H1 (cell line): Measurements from ENCODE around the gene ACOT7. TPM values are rescaled to one million over a fixed set of nuclear protein-coding genes. Genes with fewer than 3 reads are reported as not detected.

Source experiments
- CTCF ChIA-PET: fragments of 300-600 bp; sonication (Branson Sonifier 250); formaldehyde crosslinking; loops from one replicate; lab custom pipeline; 2021; ENCODE audit not compliant: partially characterized antibody; lab: Charles Lee
- POLR2A ChIA-PET: fragments of 300-600 bp; sonication (Branson Sonifier 250); formaldehyde crosslinking; loops from one replicate; lab custom pipeline; 2021; ENCODE audit warnings: inconsistent platforms; ENCODE audit not compliant: partially characterized antibody; lab: Charles Lee
- DNase-seq, 2 experiments: peaks; one replicate each; pipeline versions ENCODE4 v3.0.0 to v3.0.0-alpha.2; 2010 to 2022; ENCODE audit warnings: low spot score in 2 of 2, low read depth in 1 of 2, mixed read lengths in 1 of 2
- FAIRE-seq: peaks from 2 replicates; lab custom pipeline; 2011; peaks lifted over from hg19 to GRCh38; lab: Jason Lieb, UNC
- H2AFZ ChIP-seq: 2 replicates; pipeline ENCODE4 v1.8.1; 2012; ENCODE audit warnings: low read length, inconsistent platforms
- H2AK5ac ChIP-seq: 2 replicates; pipeline ENCODE4 v1.6.1; 2013; ENCODE audit warnings: low read depth, low read length
- H2BK120ac ChIP-seq: replicated peaks from 2 replicates; pipeline ENCODE3; 2013; ENCODE audit warnings: low read depth, low read length, inconsistent platforms
- H2BK12ac ChIP-seq: 2 replicates; pipeline ENCODE4 v1.6.1; 2013; ENCODE audit warnings: low read depth, low read length
- H2BK15ac ChIP-seq: 2 replicates; pipeline ENCODE4 v1.6.1; 2013; ENCODE audit warnings: low read length
- H2BK20ac ChIP-seq: 2 replicates; pipeline ENCODE4 v1.6.1; 2013; ENCODE audit warnings: low read length
- H2BK5ac ChIP-seq: 2 replicates; pipeline ENCODE4 v1.6.1; 2013; ENCODE audit warnings: low read depth, low read length
- H3K14ac ChIP-seq: 2 replicates; pipeline ENCODE4 v1.6.1; 2013; ENCODE audit warnings: inconsistent platforms; ENCODE audit not compliant: insufficient read length
- H3K18ac ChIP-seq: 2 replicates; pipeline ENCODE4 v1.6.1; 2013; ENCODE audit warnings: low read length; ENCODE audit errors: extremely low read depth
- H3K23ac ChIP-seq: 2 replicates; pipeline ENCODE4 v1.6.1; 2013; ENCODE audit warnings: inconsistent platforms; ENCODE audit not compliant: insufficient read length
- H3K23me2 ChIP-seq: 2 replicates; pipeline ENCODE4 v1.6.1; 2013; ENCODE audit warnings: low read depth, low read length
- H3K27ac ChIP-seq: 2 replicates; pipeline ENCODE4 v1.6.1; 2011; ENCODE audit warnings: low read depth, low read length, inconsistent platforms
- H3K27me3 ChIP-seq, 4 experiments: replicated peaks in 1 of 4; 1 replicate in 1 of 4; 2 replicates in 3 of 4; pipeline versions ENCODE4 v1.6.1 to v1.8.1; 2011 to 2013; ENCODE audit warnings: low read length in 3 of 4, mild to moderate bottlenecking in 3 of 4, inconsistent platforms in 2 of 4, mixed read lengths in 2 of 4, moderate library complexity in 1 of 4; ENCODE audit not compliant: control insufficient read depth in 3 of 4, insufficient read depth in 3 of 4; ENCODE audit errors: extremely low read depth in 1 of 4
- H3K36me3 ChIP-seq, 4 experiments: 2 replicates each; pipeline versions ENCODE4 v1.6.1 to v1.8.1; 2011 to 2013; ENCODE audit warnings: mild to moderate bottlenecking in 4 of 4, low read length in 3 of 4, moderate library complexity in 2 of 4, control low read depth in 1 of 4, inconsistent platforms in 1 of 4; ENCODE audit not compliant: insufficient read depth in 4 of 4, control insufficient read depth in 2 of 4
- H3K4ac ChIP-seq: replicated peaks from 2 replicates; pipeline ENCODE3; 2013; ENCODE audit warnings: low read length, low read depth, mixed read lengths, inconsistent platforms; ENCODE audit not compliant: insufficient read length
- H3K4me1 ChIP-seq, 4 experiments: replicated peaks in 1 of 4; 1 replicate in 1 of 4; 2 replicates in 3 of 4; pipeline versions ENCODE4 v1.6.1 to v1.8.1; 2011 to 2013; ENCODE audit warnings: low read length in 3 of 4, inconsistent platforms in 2 of 4, mixed read lengths in 1 of 4; ENCODE audit not compliant: insufficient read depth in 4 of 4, control insufficient read depth in 3 of 4
- H3K4me2 ChIP-seq, 2 experiments: 2 replicates each; pipeline versions ENCODE4 v1.6.1 to v1.8.1; 2011 to 2013; ENCODE audit warnings: low read depth in 2 of 2, low read length in 2 of 2, control low read depth in 1 of 2, inconsistent platforms in 1 of 2, mild to moderate bottlenecking in 1 of 2; ENCODE audit not compliant: insufficient read depth in 1 of 2
- H3K4me3 ChIP-seq, 4 experiments: fragments of 200-600, 300-600 bp in 1 of 4; sonication (generic), shearing (Covaris generic), sonication (Bioruptor Twin) in 1 of 4; 2 replicates each; pipeline versions ENCODE4 v1.5.1 to v1.8.1; 2011 to 2016; ENCODE audit warnings: low read length in 4 of 4, low read depth in 3 of 4, control low read depth in 2 of 4, inconsistent platforms in 2 of 4, mild to moderate bottlenecking in 2 of 4, mixed read lengths in 1 of 4, moderate library complexity in 1 of 4; ENCODE audit not compliant: insufficient read depth in 2 of 4; ENCODE audit errors: extremely low read depth in 1 of 4
- H3K56ac ChIP-seq: replicated peaks from 2 replicates; pipeline ENCODE3; 2013; ENCODE audit warnings: low read depth, mild to moderate bottlenecking, mixed read lengths, low read length, inconsistent platforms; ENCODE audit not compliant: insufficient read length
- H3K79me1 ChIP-seq: 2 replicates; pipeline ENCODE4 v1.6.1; 2013; ENCODE audit warnings: low read depth, low read length, control low read depth
- H3K79me2 ChIP-seq, 2 experiments: 2 replicates each; pipeline versions ENCODE4 v1.6.1 to v1.8.1; 2012 to 2013; ENCODE audit warnings: low read length in 2 of 2, mild to moderate bottlenecking in 2 of 2, inconsistent platforms in 1 of 2; ENCODE audit not compliant: insufficient read depth in 2 of 2, control insufficient read depth in 1 of 2
- H3K9ac ChIP-seq, 4 experiments: replicated peaks in 1 of 4; 1 replicate in 1 of 4; 2 replicates in 3 of 4; pipeline versions ENCODE4 v1.6.1 to v1.8.1; 2011 to 2013; ENCODE audit warnings: low read depth in 3 of 4, low read length in 3 of 4, control low read depth in 2 of 4, mild to moderate bottlenecking in 2 of 4, moderate library complexity in 2 of 4, inconsistent platforms in 1 of 4; ENCODE audit errors: extremely low read depth in 1 of 4
- H3K9me3 ChIP-seq, 2 experiments: 2 replicates each; pipeline versions ENCODE4 v1.6.1 to v1.8.1; 2012 to 2013; ENCODE audit warnings: mild to moderate bottlenecking in 2 of 2, moderate library complexity in 2 of 2, control low read depth in 1 of 2, inconsistent platforms in 1 of 2, low read depth in 1 of 2, low read length in 1 of 2, mixed read lengths in 1 of 2; ENCODE audit not compliant: insufficient read depth in 2 of 2
- H4K20me1 ChIP-seq, 2 experiments: replicated peaks in 1 of 2; 2 replicates each; pipeline versions ENCODE3 to v1.8.1; 2011 to 2013; ENCODE audit warnings: inconsistent platforms in 2 of 2, low read length in 2 of 2, mild to moderate bottlenecking in 1 of 2; ENCODE audit not compliant: insufficient read depth in 2 of 2, control insufficient read depth in 1 of 2
- H4K5ac ChIP-seq: 2 replicates; pipeline ENCODE4 v1.6.1; 2013; ENCODE audit warnings: low read length, low read depth, mixed read lengths, inconsistent platforms; ENCODE audit not compliant: insufficient read length
- H4K8ac ChIP-seq: 2 replicates; pipeline ENCODE4 v1.8.0; 2013; ENCODE audit warnings: mild to moderate bottlenecking, moderate library complexity, low read length, inconsistent platforms; ENCODE audit not compliant: insufficient read depth; ENCODE audit errors: extremely low read depth
- H4K91ac ChIP-seq: replicated peaks from 2 replicates; pipeline ENCODE3; 2013; ENCODE audit warnings: low read length, mixed read lengths, inconsistent platforms; ENCODE audit not compliant: insufficient read length
- CHD1 ChIP-seq: IDR thresholded peaks from 2 replicates; pipeline ENCODE4 v1.6.1; 2012; ENCODE audit warnings: low read depth, low read length, improper control_type of control experiment
- EP300 ChIP-seq, 2 experiments: IDR thresholded peaks; 1 replicate in 1 of 2; 2 replicates in 1 of 2; pipeline ENCODE4 v1.6.1; 2011 to 2012; ENCODE audit warnings: low read depth in 2 of 2, low read length in 2 of 2, mild to moderate bottlenecking in 2 of 2, borderline replicate concordance in 1 of 2, inconsistent platforms in 1 of 2, moderate library complexity in 1 of 2
- GTF2F1 ChIP-seq: IDR thresholded peaks from 2 replicates; pipeline ENCODE4 v1.6.1; 2012; ENCODE audit warnings: low read depth, low read length, improper control_type of control experiment, borderline replicate concordance
- HDAC2 ChIP-seq, 2 experiments: fragments of 300-600 bp in 1 of 2; sonication (generic) in 1 of 2; IDR thresholded peaks; 2 replicates each; pipeline ENCODE4 v1.6.1; 2011 to 2012; ENCODE audit warnings: low read depth in 2 of 2, low read length in 2 of 2, mild to moderate bottlenecking in 2 of 2, moderate library complexity in 2 of 2, borderline replicate concordance in 1 of 2, inconsistent platforms in 1 of 2
- NANOG ChIP-seq: IDR thresholded peaks from 2 replicates; pipeline ENCODE4 v1.6.1; 2011; ENCODE audit warnings: low read length, low read depth, mild to moderate bottlenecking, inconsistent platforms; ENCODE audit not compliant: insufficient read depth, poor library complexity, severe bottlenecking
- POU5F1 ChIP-seq: IDR thresholded peaks from 2 replicates; pipeline ENCODE4 v1.6.1; 2011; ENCODE audit warnings: low read depth, mild to moderate bottlenecking, low read length, moderate library complexity
- SIN3A ChIP-seq, 2 experiments: IDR thresholded peaks in 1 of 2; conservative IDR thresholded peaks in 1 of 2; 2 replicates each; pipeline ENCODE4 v1.6.1; 2011 to 2012; ENCODE audit warnings: low read length in 2 of 2, improper control_type of control experiment in 1 of 2, low read depth in 1 of 2, mild to moderate bottlenecking in 1 of 2
- SIRT6 ChIP-seq: IDR thresholded peaks from one replicate; pipeline ENCODE4 v1.7.1; 2012; ENCODE audit warnings: low read length, inconsistent platforms
- WGBS, 2 experiments: shearing (Covaris generic) in 1 of 2; methylation state at CpG; one replicate each; pipeline versions ENCODE4 v1.1.6 to v1.1.7; 2013 to 2015; ENCODE audit warnings: low lambda C conversion rate in 2 of 2, mixed read lengths in 2 of 2, inconsistent platforms in 1 of 2, low coverage in 1 of 2, missing lambda C conversion rate in 1 of 2; ENCODE audit not compliant: insufficient replicate concordance in 2 of 2, insufficient coverage in 1 of 2, insufficient read length in 1 of 2; ENCODE audit errors: extremely low coverage in 1 of 2, missing lambda C conversion rate in 1 of 2; 5-methylcytosine and 5-hydroxymethylcytosine counted together
- polyA plus RNA-seq, 7 experiments: library from polyadenylated mRNA; depleted of rRNA in 3 of 7; stranded (reverse) in 5 of 7; unstranded in 2 of 7; fragments of >200 nt in 5 of 7; fragments of 200-250 nt in 2 of 7; gene quantifications; 1 replicate in 5 of 7; 2 replicates in 1 of 7; 4 replicates in 1 of 7; pipeline versions ENCODE4 v1.2.1 to v1.2.3, GENCODE V29; 2011 to 2013; ENCODE audit warnings: missing spikeins in 2 of 7, mixed read lengths in 2 of 7
- total RNA-seq: library from RNA; stranded (reverse); fragmentation: NEBNext Ultra II Directional; extraction: Animal tissue kit (Norgen Biotek cat#: 25700); gene quantifications from 2 replicates; pipeline ENCODE4 v1.2.1, GENCODE V29; 2021
- TF ChIP-seq, protein P1 (sequence below): IDR thresholded peaks from 2 replicates; pipeline ENCODE4 v1.6.1; 2011; ENCODE audit warnings: low read depth, mild to moderate bottlenecking, low read length; ENCODE audit not compliant: insufficient read depth
- TF ChIP-seq, protein P2 (sequence below): IDR thresholded peaks from 2 replicates; pipeline ENCODE4 v1.6.1; 2012; ENCODE audit warnings: low read length, inconsistent platforms

The ACOT7 gene
- total and polyA plus RNA-seq, 2 of the 8 experiments (the other 6 are each of a cell fraction or from before 2014, with no cell fraction given): 151 to 214 TPM

DNA sequence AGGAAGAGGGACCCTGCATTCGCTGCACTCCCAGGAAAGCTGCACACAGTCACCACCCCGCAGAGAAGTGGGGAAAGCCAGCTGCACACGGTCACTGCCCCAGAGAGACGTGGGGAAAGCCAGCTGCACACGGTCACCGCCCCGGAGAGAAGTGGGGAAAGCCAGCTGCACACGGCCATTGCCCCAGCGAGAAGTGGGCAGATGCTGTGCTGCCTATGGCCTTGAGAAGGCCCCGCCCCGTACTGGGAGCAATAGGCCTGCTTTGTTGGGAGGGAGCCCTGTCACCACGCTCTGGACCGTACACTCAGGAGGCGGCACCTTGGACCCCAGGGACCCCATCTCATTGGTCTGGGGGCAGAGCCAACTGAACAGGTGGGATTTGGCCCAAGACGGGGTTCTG lies 128.4 kb downstream of the ACOT7 start:
- Histone ChIP-seq H4K20me1 (peaks cover 5 to 19% of the 10 kb centered on the region in 2 experiments), H3K79me1 (no peaks in the 10 kb centered on the region), H3K23ac (no peak overlapping the region), H2BK5ac (no peak overlapping the region), H4K8ac (peak overlapping the region; percentile 41), H3K4me1 (peaks cover 0 to 9% (median 2%) of the 10 kb centered on the region in 4 experiments; a peak in 6 of 7 replicates), H3K36me3 (no peaks in the 10 kb centered on the region), H2BK12ac (no peak overlapping the region), H3K14ac (no peak overlapping the region), H3K27me3 (peaks cover 0 to 7% (median 2%) of the 10 kb centered on the region in 4 experiments; a peak in 3 of 7 replicates), H3K79me2 (no peaks in the 10 kb centered on the region), H3K23me2 (peaks cover 7% of the 10 kb centered on the region; the same call in 1 of the 2 replicates), H2BK120ac (no peak overlapping the region), H3K18ac (no peak overlapping the region), H2AFZ (no peak overlapping the region), H4K91ac (no peak overlapping the region), H4K5ac (no peak overlapping the region), H2BK15ac (no peak overlapping the region), H3K27ac (no peak overlapping the region), H3K4me3 (no peak overlapping the region), H3K56ac (no peak overlapping the region), H3K9me3 (no peaks in the 10 kb centered on the region), H3K4me2 (no peak overlapping the region), H3K4ac (no peak overlapping the region), H3K9ac (no peak overlapping the region), H2AK5ac (no peak overlapping the region), H2BK20ac (no peak overlapping the region)
- POLR2A ChIA-PET: no interaction called here
- DNase-seq (no peak), FAIRE-seq (no peak)
- CTCF ChIA-PET: interaction anchor here (0.9 to 7.0 kb wide), 9 partner anchors 12 to 212 kb away, joined by 3 to 51 read pairs (median 4); no protein-coding TSS in a partner anchor
- 94% methylated on average over 11 of the region's 15 CpGs; no CpG with 5 or more reads in 1 of the 2 experiments for WGBS, 2 experiments
- no peak for TF ChIP-seq SIN3A (conservative IDR thresholded peaks at IDR 0.05 in 1 of 2, IDR thresholded peaks at IDR 0.05 in 1 of 2; ENCODE audit: low read depth in 1 of 2, low read length in 2 of 2)
- no peak for TF ChIP-seq NANOG
- no peak for TF ChIP-seq EP300 (IDR thresholded peaks at IDR 0.05; ENCODE audit: borderline replicate concordance in 1 of 2, low read depth in 2 of 2, low read length in 2 of 2)
- TF ChIP-seq, protein P1, sequence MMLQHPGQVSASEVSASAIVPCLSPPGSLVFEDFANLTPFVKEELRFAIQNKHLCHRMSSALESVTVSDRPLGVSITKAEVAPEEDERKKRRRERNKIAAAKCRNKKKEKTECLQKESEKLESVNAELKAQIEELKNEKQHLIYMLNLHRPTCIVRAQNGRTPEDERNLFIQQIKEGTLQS: no peak
- TF ChIP-seq POU5F1: no peak
- TF ChIP-seq SIRT6: no peak
- no peak for TF ChIP-seq CHD1
- TF ChIP-seq HDAC2 (IDR thresholded peaks at IDR 0.05; ENCODE audit: borderline replicate concordance in 1 of 2, low read depth in 2 of 2, low read length in 2 of 2): no peak
- TF ChIP-seq GTF2F1: no peak
- TF ChIP-seq, protein P2, sequence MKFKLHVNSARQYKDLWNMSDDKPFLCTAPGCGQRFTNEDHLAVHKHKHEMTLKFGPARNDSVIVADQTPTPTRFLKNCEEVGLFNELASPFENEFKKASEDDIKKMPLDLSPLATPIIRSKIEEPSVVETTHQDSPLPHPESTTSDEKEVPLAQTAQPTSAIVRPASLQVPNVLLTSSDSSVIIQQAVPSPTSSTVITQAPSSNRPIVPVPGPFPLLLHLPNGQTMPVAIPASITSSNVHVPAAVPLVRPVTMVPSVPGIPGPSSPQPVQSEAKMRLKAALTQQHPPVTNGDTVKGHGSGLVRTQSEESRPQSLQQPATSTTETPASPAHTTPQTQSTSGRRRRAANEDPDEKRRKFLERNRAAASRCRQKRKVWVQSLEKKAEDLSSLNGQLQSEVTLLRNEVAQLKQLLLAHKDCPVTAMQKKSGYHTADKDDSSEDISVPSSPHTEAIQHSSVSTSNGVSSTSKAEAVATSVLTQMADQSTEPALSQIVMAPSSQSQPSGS: no peak
